GM23338 (cell line): ENCODE results near the gene CNDP1.

Experiments
- CTCF ChIP-seq, 2 experiments: fragments of 200-600 bp in 1 of 2; sonication (generic) in 1 of 2; conservative IDR thresholded peaks; 2 replicates each; pipeline versions ENCODE4 v1.5.1 to v1.6.1; 2016 to 2017; ENCODE audit warnings: antibody characterized with exemption in 2 of 2, low read depth in 2 of 2, mild to moderate bottlenecking in 2 of 2, moderate library complexity in 1 of 2
- ETS1 ChIP-seq: IDR thresholded peaks from 2 replicates; pipeline ENCODE4 v1.6.1; 2016; ENCODE audit warnings: antibody characterized with exemption
- EZH2 ChIP-seq: fragments of 200-600 bp; sonication (generic); IDR thresholded peaks from one replicate; pipeline ENCODE4 v1.8.0; 2017; ENCODE audit warnings: antibody characterized with exemption, mild to moderate bottlenecking, low read depth; ENCODE audit not compliant: unreplicated experiment
- EZH2phosphoT487 ChIP-seq: fragments of 200-600 bp; sonication (generic); IDR thresholded peaks from one replicate; pipeline ENCODE4 v1.8.1; 2018; ENCODE audit warnings: antibody characterized with exemption; ENCODE audit not compliant: unreplicated experiment
- JUNB ChIP-seq: IDR thresholded peaks from one replicate; pipeline ENCODE4 v1.6.1; 2016; ENCODE audit warnings: antibody characterized with exemption; ENCODE audit not compliant: unreplicated experiment
- POLR2AphosphoS5 ChIP-seq: IDR thresholded peaks from 2 replicates; pipeline ENCODE4 v1.6.1; 2016; ENCODE audit warnings: antibody characterized with exemption, low read depth

- TF ChIP-seq POLR2AphosphoS5 (no peak), EZH2phosphoT487 (no peak), CTCF (conservative IDR thresholded peaks at IDR 0.05; ENCODE audit: low read depth in 2 of 2) (no peak), EZH2 (no peak), ETS1 (no peak), JUNB (no peak)
These were observed 21.8 kb downstream of the CNDP1 start for GRCh38 chr18:74556126-74556525.
